Measurements from ENCODE around the gene CYLD.

DNA sequence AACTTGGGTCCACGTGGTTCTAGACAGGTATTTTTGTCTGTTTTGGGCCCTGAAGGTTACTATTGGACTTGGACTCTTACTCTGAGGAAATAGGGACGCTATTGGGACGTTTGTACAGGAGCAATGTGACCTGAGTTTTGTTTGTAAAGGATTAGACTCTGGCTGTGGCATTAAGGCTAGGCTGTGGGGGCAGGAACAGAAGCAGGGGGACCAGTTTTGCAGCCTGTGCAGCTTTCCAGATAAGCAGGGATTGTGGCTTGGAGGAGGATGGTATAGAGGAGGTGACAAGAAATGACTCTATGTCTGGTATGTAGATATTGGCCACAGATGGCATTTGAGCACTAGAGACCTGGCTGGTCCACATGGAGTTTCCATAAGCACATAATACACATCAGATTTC lies 35.6 kb upstream of the CYLD start:
- TF ChIP-seq MAZ (IDR thresholded peaks at IDR 0.05; ENCODE audit: borderline replicate concordance, low read depth, low read length), result no peak
- TF ChIP-seq POLR2A (IDR thresholded peaks at IDR 0.05; ENCODE audit: low read depth, low read length), result no peak
- TF ChIP-seq, protein P1, sequence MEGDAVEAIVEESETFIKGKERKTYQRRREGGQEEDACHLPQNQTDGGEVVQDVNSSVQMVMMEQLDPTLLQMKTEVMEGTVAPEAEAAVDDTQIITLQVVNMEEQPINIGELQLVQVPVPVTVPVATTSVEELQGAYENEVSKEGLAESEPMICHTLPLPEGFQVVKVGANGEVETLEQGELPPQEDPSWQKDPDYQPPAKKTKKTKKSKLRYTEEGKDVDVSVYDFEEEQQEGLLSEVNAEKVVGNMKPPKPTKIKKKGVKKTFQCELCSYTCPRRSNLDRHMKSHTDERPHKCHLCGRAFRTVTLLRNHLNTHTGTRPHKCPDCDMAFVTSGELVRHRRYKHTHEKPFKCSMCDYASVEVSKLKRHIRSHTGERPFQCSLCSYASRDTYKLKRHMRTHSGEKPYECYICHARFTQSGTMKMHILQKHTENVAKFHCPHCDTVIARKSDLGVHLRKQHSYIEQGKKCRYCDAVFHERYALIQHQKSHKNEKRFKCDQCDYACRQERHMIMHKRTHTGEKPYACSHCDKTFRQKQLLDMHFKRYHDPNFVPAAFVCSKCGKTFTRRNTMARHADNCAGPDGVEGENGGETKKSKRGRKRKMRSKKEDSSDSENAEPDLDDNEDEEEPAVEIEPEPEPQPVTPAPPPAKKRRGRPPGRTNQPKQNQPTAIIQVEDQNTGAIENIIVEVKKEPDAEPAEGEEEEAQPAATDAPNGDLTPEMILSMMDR (conservative IDR thresholded peaks at IDR 0.05; ENCODE audit: low read depth, low read length), result no peak
- no peak for TF ChIP-seq RAD21 (IDR thresholded peaks at IDR 0.05; ENCODE audit: low read length)
- TF ChIP-seq SMC3 (IDR thresholded peaks at IDR 0.05; ENCODE audit: low read depth, low read length), result no peak
- no peak for TF ChIP-seq MAFK (IDR thresholded peaks at IDR 0.05; ENCODE audit: low read depth, low read length)
- no peak for TF ChIP-seq RFX5 (IDR thresholded peaks at IDR 0.05; ENCODE audit: low read depth, low read length)
- no peak for TF ChIP-seq NFE2L2 (IDR thresholded peaks at IDR 0.05; ENCODE audit: low read depth, low read length)
- TF ChIP-seq, protein P2, sequence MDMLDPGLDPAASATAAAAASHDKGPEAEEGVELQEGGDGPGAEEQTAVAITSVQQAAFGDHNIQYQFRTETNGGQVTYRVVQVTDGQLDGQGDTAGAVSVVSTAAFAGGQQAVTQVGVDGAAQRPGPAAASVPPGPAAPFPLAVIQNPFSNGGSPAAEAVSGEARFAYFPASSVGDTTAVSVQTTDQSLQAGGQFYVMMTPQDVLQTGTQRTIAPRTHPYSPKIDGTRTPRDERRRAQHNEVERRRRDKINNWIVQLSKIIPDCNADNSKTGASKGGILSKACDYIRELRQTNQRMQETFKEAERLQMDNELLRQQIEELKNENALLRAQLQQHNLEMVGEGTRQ (IDR thresholded peaks at IDR 0.05; ENCODE audit: low read depth, low read length), result no peak
- TF ChIP-seq CEBPB (IDR thresholded peaks at IDR 0.05; ENCODE audit: low read depth, low read length), result no peak
- no peak for TF ChIP-seq MXI1 (IDR thresholded peaks at IDR 0.05; ENCODE audit: borderline replicate concordance, low read depth, low read length)
- no peak for TF ChIP-seq CHD1 (IDR thresholded peaks at IDR 0.05; ENCODE audit: low read depth, low read length)

Measured in IMR-90 (cell line).